T-helper 9 cell (primary cell): ENCODE measurements around the gene NPIPA1.
"Not testable (repeated sequence)": the region's sequence is repeated elsewhere in the genome, so short reads cannot be mapped to it uniquely, and the experiment has no call there.

Experiments used
- DNase-seq: peaks from one replicate; pipeline ENCODE4 v3.0.0-alpha.2; 2020
- total RNA-seq, 2 donors: gene quantifications; one replicate each; lab custom pipeline; 2026; lab: John Stamatoyannopoulos, UW

The NPIPA1 gene
- total RNA-seq = 5.1 to 8.3 reads per million in 2 donors

- not testable (repeated sequence) for DNase-seq
These were observed at the start of gene NPIPA1 for GRCh38 chr16:14937143-14937542. Gene NPIPA1, plus strand, starts transcription at chr16:14937443. Its CDS starts 0 bp downstream, at chr16:14937443.

DNA sequence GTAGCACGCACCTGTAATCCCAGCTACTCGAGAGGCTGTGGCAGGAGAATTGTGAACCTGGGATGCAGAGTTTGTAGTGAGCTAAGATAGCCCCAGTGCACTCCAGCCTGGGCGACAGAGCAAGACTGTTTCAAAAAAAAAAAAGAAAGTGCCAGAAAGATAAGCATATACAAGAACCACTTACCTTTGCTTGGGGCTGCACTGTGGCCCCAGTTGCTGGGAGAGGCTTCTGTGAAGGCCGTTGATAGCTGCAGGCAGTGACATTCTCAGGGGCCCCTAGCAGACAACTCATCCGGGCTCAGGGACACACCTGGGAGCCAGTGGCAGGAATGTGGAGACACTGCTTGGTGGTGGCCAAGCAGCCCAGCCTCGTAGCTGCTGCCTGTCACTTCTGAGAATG is 45.1 kb upstream of the NPIPA1 start:
- DNase-seq = not testable (repeated sequence)

DNA sequence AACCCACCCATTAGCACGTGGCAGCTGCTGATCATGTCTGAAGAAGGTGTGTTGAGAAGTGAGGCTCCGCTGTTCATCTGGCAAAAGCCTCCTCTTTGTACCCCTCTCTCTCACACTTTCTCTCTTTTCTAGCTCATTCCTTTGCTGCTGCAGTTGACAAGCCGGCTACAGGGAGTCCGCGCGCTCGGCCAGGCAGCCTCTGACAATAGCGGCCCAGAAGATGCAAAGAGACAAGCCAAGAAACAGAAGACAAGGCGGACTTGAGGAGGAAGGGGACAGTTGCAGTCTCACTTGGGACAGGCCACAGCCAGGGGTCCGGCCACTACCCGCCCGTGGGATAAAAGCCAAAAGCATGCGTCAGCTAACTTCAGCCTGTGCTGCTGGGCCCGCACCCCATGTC is 41.9 kb upstream of the NPIPA1 start:
- not testable (repeated sequence) for DNase-seq

DNA sequence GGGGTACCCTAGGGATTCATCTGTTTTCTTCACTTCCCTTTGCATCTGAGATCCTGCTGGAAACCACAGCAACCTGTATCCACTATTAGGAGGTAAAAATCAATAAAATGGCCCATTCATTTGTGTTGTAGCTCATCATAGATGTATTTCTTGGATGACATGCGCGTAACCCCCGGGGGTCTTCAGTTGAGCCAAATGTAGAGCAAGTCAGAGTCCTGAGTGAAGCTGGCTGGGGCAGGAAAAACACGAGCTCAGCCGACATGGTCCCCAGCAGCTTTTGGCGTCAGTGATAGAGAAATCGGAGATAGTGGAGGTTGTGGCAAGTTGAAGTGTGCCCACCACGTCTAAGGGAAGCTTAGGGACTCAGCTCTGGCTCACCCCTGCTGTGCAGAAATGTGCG is 41.2 kb upstream of the NPIPA1 start:
- DNase-seq = not testable (repeated sequence)

- DNase-seq = not testable (repeated sequence)
These were observed 40.1 kb upstream of the NPIPA1 start for GRCh38 chr16:14897006-14897664.

- not testable (repeated sequence) for DNase-seq
These were observed 39.1 kb upstream of the NPIPA1 start for GRCh38 chr16:14898162-14898561.

DNA sequence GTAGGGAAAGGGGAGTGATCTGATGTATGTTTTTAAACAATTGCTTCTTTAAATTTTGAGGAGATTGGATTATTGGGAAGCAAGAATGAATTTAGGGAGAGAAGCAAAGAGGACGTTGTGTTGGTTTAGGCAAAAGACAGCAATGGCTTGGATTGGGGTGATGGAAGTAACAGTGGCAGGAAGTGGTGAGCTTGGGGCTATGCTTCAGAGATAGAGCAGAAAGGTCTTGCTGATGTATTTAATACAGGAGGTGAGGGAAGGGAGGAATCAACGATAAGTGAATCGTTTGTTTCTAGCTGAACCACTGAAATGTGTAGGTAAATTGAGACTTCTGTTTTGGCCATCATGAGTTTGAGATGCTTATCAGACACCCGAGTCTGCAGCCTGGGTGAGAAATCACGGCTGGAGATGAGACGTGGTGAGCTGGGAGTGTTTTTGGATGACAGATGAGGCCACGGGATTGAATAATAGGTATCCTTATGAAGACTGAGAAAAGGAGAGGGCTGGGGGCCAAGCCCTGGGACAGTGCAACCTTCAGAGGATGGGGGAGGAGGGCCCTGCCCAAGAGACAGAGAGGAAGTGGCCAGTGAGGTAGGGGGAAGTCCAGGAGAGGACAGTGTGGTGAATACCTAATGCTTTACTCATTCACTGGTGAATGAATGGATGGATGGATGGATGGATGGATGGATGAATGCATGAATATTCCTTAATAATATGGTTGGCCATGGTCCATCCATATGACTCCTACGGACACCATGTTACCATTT is 33.9 kb upstream of the NPIPA1 start:
- DNase-seq = not testable (repeated sequence)

GRCh38 chr16:14909744-14910143 is 27.5 kb upstream of the NPIPA1 start:
- DNase-seq = not testable (repeated sequence)

DNA sequence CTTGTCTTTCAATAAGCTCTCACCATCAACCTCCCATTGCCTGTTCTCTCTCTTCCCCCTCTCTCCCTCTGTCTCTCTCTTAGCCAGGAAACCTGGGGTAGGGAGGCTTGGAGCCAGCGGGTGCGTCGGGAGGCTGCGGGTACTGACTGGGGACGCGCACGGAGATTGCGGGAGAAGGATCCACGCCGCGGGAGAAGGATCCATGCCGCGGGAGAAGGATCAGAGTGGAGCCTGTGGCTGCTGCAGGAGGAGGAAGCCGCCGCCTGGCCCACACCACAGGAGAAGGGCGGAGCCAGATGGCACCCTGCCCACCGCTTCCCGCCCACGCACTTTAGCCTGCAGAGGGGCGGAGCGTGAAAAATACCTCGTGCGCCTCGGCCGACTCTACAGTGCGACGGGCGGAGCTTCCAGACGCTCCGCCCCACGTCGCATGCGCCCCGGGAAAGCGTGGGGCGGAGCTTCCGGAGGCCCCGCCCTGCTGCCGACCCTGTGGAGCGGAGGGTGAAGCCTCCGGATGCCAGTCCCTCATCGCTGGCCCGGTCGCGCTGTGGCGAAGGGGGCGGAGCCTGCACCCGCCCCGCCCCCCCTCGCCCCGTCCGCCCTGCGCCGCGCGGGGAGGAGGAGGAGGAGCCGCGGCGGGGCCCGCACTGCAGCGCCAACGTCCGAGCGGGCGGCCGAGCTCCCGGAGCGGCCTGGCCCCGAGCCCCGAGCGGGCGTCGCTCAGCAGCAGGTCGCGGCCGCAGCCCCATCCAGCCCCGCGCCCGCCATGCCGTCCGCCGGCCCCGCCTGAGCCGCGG is 26.2 kb upstream of the NPIPA1 start:
- DNase-seq = not testable (repeated sequence)

DNA sequence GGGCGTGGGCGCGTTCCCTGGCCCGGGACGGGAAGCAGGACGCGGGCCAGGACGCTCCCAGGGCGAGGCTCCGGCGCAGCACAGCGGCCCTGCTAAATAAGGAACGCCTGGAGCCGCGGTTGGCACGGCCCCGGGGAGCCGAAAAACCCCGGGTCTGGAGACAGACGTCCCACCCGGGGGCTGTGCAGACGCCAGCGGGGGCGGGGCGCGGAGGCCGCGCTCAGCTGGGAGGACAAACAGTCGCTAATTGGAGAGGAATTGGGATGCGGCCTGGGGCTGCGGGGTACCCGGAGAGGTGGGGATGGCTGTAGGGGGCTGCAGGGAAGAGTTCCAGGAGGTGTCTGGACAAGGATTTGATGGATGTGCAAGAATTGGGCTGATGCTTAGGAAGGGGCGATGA is 25.3 kb upstream of the NPIPA1 start:
- peak; percentile 29 for DNase-seq

DNA sequence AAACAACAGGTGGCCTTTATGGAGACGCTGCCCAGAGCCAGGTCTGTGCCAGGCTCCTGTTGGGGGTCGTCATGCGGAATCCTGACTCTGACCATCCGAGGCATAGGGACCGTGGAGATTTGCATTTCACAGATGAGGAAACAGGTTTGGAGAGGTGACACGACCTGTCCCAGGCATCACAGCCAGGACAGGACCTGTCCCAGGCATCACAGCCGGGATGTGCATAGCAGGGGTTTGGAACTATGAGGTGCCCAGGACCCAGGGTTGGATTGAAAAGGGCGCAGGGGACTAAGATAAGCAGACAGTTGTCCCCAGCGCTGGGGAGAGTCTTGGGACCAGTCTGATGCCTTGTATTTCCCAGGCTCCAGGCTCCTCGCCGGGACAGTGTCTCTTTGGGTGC is 24.7 kb upstream of the NPIPA1 start:
- DNase-seq = not testable (repeated sequence)

DNA sequence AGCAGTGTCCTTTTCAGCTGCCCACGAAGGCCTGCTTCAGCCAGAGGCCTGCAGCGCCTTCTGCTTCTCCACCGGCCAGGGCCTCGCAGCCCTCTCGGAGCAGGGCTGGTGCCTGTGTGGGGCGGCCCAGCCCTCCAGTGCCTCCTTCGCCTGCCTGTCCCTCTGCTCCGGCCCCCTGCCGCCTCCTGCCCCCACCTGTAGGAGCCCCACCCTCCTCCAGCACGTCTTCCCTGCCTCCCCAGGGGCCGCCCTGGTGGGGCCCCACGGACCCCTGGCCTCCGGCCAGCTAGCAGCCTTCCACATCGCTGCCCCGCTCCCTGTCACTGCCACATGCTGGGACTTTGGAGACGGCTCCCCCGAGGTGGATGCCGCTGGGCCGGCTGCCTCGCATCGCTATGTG is 18.7 kb upstream of the NPIPA1 start:
- DNase-seq = not testable (repeated sequence)

DNA sequence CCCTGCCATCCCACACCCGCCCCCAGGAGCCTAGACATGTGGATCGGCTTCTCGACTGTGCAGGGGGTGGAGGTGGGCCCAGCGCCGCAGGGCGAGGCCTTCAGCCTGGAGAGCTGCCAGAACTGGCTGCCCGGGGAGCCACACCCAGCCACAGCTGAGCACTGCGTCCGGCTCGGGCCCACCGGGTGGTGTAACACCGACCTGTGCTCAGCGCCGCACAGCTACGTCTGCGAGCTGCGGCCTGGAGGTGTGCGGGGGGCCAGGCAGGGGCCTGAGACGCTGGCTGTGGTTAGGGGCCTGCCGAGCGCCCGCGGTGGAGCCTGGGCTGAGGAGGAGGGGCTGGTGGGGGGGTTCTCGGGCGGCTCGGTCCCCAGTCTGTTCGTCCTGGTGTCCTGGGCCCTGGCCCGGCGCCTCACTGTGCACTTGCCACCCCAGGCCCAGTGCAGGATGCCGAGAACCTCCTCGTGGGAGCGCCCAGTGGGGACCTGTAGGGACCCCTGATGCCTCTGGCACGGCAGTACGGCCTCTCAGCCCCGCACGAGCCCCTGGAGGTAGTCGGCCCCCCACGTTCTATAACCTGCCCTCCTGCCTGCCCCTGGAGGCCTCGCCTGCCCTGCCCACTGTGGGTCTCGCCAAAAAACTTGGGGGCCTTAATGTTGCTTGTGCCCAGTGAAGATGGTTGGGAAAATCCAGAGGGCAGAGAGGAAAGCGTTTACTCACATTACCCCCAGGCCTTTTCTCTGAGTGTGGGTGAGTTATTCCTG is 17.2 kb upstream of the NPIPA1 start:
- not testable (repeated sequence) for DNase-seq

DNA sequence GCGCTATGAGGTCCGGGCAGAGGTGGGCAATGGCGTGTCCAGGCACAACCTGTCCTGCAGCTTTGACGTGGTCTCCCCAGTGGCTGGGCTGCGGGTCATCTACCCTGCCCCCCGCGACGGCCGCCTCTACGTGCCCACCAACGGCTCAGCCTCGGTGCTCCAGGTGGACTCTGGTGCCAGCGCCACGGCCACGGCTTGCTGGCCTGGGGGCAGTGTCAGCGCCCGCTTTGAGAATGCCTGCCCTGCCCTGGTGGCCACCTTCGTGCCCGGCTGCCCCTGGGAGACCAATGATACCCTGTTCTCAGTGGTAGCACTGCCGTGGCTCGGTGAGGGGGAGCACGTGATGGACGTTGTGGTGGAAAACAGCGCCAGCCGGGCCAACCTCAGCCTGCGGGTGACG is 15.0 kb upstream of the NPIPA1 start:
- not testable (repeated sequence) for DNase-seq

DNA sequence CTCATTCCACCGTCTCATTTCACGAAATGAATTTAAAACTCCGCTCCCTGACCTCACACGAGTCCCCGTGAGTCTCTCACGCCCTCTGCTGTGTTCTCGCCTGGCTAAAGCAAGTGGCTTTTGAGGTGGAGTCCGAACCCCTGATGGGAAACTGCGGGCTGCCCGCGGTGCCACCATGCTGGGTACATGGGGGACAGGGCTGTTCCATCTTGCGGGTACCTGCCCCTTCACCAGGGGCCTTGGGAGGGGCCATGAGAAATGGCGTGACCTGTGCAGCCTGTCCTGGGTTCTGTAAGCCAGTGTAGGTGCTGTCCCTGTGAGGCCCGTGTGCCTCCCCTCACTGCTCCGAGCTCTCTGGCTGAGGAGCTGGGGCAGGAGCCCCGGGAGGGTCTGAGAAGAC is 14.3 kb upstream of the NPIPA1 start:
- not testable (repeated sequence) for DNase-seq

DNA sequence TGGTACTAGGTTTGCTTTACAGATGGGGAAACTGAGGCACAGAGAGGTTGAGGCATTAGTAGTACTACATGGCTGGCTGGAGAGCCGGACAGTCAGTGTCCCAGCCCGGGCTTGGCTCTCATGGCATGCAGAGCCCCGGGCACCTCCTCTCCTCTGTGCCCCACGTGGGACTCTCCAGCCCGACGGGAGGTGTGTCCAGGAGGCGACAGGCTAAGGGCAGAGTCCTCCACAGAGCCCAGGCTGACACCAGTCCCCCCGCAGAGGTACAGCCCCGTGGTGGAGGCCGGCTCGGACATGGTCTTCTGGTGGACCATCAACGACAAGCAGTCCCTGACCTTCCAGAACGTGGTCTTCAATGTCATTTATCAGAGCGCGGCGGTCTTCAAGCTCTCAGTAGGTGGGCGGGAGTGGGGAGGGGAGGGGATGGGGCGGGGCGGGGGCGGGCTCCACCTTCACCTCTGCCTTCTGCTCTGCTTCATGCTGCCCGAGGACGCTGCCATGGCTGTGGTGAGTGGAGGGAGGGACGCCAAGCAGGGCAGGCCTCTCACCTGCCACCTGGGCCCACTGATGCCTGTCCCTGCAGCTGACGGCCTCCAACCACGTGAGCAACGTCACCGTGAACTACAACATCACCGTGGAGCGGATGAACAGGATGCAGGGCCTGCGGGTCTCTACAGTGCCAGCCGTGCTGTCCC is 13.7 kb upstream of the NPIPA1 start:
- not testable (repeated sequence) for DNase-seq

- not testable (repeated sequence) for DNase-seq
These were observed 12.9 kb upstream of the NPIPA1 start for GRCh38 chr16:14924359-14924758.

DNA sequence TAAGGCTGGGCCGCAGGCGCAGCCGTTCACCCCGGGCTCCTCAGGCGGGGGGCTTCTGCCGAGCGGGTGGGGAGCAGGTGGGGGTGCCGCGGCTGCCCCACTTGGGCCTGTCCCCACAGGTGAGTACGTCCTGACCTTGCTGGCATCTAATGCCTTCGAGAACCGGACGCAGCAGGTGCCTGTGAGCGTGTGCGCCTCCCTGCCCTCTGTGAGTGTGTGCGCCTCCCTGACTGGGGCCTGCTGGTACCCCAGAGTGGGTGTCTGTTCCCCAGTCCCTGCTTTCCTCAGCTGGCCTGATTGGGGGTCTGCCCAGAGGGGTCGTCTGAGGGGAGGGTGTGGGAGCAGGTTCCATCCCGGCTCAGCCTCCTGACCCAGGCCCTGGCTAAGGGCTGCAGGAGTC is 12.3 kb upstream of the NPIPA1 start:
- DNase-seq = not testable (repeated sequence)

DNA sequence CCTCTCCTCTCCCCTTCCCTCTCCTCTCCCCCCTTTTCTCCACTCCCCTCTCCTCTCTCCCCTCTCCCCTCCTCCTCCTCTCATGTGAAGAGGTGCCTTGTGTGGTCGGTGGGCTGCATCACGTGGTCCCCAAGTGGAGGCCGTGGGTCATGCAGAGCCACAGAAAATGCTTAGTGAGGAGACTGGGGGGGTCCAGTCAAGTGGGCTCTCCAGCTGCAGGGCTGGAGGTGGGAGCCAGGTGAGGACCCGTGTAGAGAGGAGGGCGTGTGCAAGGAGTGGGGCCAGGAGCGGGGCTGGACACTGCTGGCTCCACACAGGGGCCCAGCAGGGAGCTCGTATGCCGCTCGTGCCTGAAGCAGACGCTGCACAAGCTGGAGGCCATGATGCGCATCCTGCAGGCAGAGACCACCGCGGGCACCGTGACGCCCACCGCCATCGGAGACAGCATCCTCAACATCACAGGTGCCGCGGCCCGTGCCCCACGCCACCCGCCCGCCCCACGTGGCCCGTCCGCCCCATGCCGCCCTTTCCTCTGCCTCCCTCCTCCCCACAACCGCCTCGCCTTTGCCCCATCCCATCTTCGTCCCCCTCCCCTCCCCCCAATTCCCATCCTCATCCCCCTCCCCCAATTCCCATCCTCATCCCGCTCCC is 9.1 kb upstream of the NPIPA1 start:
- not testable (repeated sequence) for DNase-seq

- not testable (repeated sequence) for DNase-seq
These were observed 8.1 kb upstream of the NPIPA1 start for GRCh38 chr16:14929176-14929575.

GRCh38 chr16:14930246-14930645 is 7.0 kb upstream of the NPIPA1 start:
- DNase-seq = not testable (repeated sequence)
